CD14-positive monocyte (primary cell): ENCODE results near the gene SCAMP4. TPM values are rescaled to one million over a fixed set of nuclear protein-coding genes. Genes with fewer than 3 reads are reported as not detected.

ENCODE experiments used
- DNase-seq, 3 donors: peaks; one replicate each; pipeline ENCODE4 v3.0.0-alpha.2; 2011 to 2022
- H2AFZ ChIP-seq: 2 replicates; pipeline ENCODE4 v1.6.0; 2012; ENCODE audit warnings: mild to moderate bottlenecking, low read depth, low read length, inconsistent platforms; ENCODE audit not compliant: insufficient read depth, poor library complexity, severe bottlenecking
- H3K27ac ChIP-seq, 2 donors: 1 replicate in 1 of 2; 2 replicates in 1 of 2; pipeline ENCODE4 v1.5.1; 2012 to 2013; ENCODE audit warnings: low read length in 2 of 2, control low read depth in 1 of 2, inconsistent platforms in 1 of 2, low read depth in 1 of 2, mild to moderate bottlenecking in 1 of 2
- H3K27me3 ChIP-seq, 2 donors: one replicate each; pipeline versions ENCODE4 v1.6.0 to v1.6.1; 2011 to 2013; ENCODE audit warnings: low read length in 2 of 2; ENCODE audit not compliant: control insufficient read depth in 2 of 2, insufficient read depth in 2 of 2
- H3K36me3 ChIP-seq, 2 donors: replicated peaks in 1 of 2; 1 replicate in 1 of 2; 2 replicates in 1 of 2; pipeline versions ENCODE4 v1.5.1 to v1.6.1; 2012 to 2013; ENCODE audit warnings: low read length in 2 of 2, control low read depth in 1 of 2, inconsistent platforms in 1 of 2, mild to moderate bottlenecking in 1 of 2; ENCODE audit not compliant: insufficient read depth in 2 of 2, control insufficient read depth in 1 of 2
- H3K4me1 ChIP-seq, 2 donors: 1 replicate in 1 of 2; 2 replicates in 1 of 2; pipeline versions ENCODE4 v1.5.1 to v1.6.1; 2012 to 2013; ENCODE audit warnings: low read length in 2 of 2, control low read depth in 1 of 2, inconsistent platforms in 1 of 2, mild to moderate bottlenecking in 1 of 2, moderate library complexity in 1 of 2; ENCODE audit not compliant: insufficient read depth in 2 of 2, control insufficient read depth in 1 of 2
- H3K4me2 ChIP-seq: replicated peaks from 2 replicates; pipeline ENCODE3; 2012; ENCODE audit warnings: low read length, moderate library complexity, mild to moderate bottlenecking; ENCODE audit not compliant: poor library complexity, severe bottlenecking; ENCODE audit errors: extremely low read depth
- H3K4me3 ChIP-seq, 3 experiments: fragments of 200-600 bp in 1 of 3; sonication (generic) in 1 of 3; replicated peaks in 1 of 3; 1 replicate in 2 of 3; 2 replicates in 1 of 3; pipeline ENCODE4 v1.5.1; 2011 to 2013; ENCODE audit warnings: low read length in 3 of 3, mild to moderate bottlenecking in 3 of 3, control low read depth in 2 of 3, low read depth in 2 of 3, inconsistent platforms in 1 of 3, moderate library complexity in 1 of 3
- H3K79me2 ChIP-seq: 2 replicates; pipeline ENCODE4 v1.6.0; 2012; ENCODE audit warnings: mild to moderate bottlenecking, control low read depth, inconsistent platforms, low read length, moderate library complexity; ENCODE audit not compliant: insufficient read depth
- H3K9ac ChIP-seq: 2 replicates; pipeline ENCODE4 v1.6.0; 2017; ENCODE audit warnings: low read length, mild to moderate bottlenecking; ENCODE audit not compliant: insufficient read depth, poor library complexity, severe bottlenecking
- H3K9me3 ChIP-seq, 2 donors: replicated peaks in 1 of 2; 1 replicate in 1 of 2; 2 replicates in 1 of 2; pipeline versions ENCODE4 v1.5.1 to v1.6.1; 2012 to 2013; ENCODE audit warnings: low read length in 2 of 2, control low read depth in 1 of 2; ENCODE audit not compliant: control insufficient read depth in 1 of 2, insufficient read depth in 1 of 2
- H4K20me1 ChIP-seq: 2 replicates; pipeline ENCODE4 v1.6.0; 2012; ENCODE audit warnings: mild to moderate bottlenecking, low read length, control low read depth, moderate library complexity; ENCODE audit not compliant: insufficient read depth
- H3K27ac Mint-ChIP-seq, 7 donors: one replicate each; pipeline ENCODE4 v1.8.0; 2020; ENCODE audit warnings: mild to moderate bottlenecking in 7 of 7, mixed read lengths in 7 of 7, moderate library complexity in 6 of 7, inconsistent platforms in 2 of 7
- H3K27me3 Mint-ChIP-seq, 3 donors: one replicate each; pipeline ENCODE4 v1.8.0; 2021 to 2022; ENCODE audit warnings: low read depth in 3 of 3, mild to moderate bottlenecking in 3 of 3, mixed read lengths in 3 of 3, moderate library complexity in 3 of 3, inconsistent platforms in 1 of 3
- H3K36me3 Mint-ChIP-seq, 2 donors: one replicate each; pipeline ENCODE4 v1.8.0; 2020; ENCODE audit warnings: mixed read lengths in 2 of 2, inconsistent platforms in 1 of 2, mild to moderate bottlenecking in 1 of 2
- H3K4me1 Mint-ChIP-seq: one replicate; pipeline ENCODE4 v1.8.0; 2020; ENCODE audit warnings: mild to moderate bottlenecking, mixed read lengths
- H3K4me3 Mint-ChIP-seq, 2 donors: one replicate each; pipeline ENCODE4 v1.8.0; 2020; ENCODE audit warnings: mild to moderate bottlenecking in 2 of 2, mixed read lengths in 2 of 2, moderate library complexity in 1 of 2
- H3K9me3 Mint-ChIP-seq, 7 donors: one replicate each; pipeline ENCODE4 v1.8.0; 2020 to 2022; ENCODE audit warnings: mixed read lengths in 7 of 7, mild to moderate bottlenecking in 6 of 7, moderate library complexity in 6 of 7, inconsistent platforms in 2 of 7
- CTCF ChIP-seq: fragments of 200-600 bp; IDR thresholded peaks from one replicate; pipeline ENCODE4 v1.8.0; 2022; ENCODE audit warnings: antibody characterized with exemption, mild to moderate bottlenecking
- WGBS: methylation state at CpG from one replicate; pipeline ENCODE4 v1.1.5; 2013; ENCODE audit warnings: missing lambda C conversion rate; ENCODE audit not compliant: insufficient coverage; 5-methylcytosine and 5-hydroxymethylcytosine counted together
- intact Hi-C, 2 donors: fragments of 100-400 bp; cut with micrococcal nuclease; formaldehyde crosslinking; loops; one replicate each; pipeline versions ENCODE4 v1.15.0 to v1.15.1; 2023
- polyA plus RNA-seq, 3 donors: library from polyadenylated mRNA; depleted of rRNA in 1 of 3; unstranded in 2 of 3; stranded (reverse) in 1 of 3; fragments of 300-500 nt in 2 of 3; fragments of >200 nt in 1 of 3; fragmentation: Illumina TruSeq in 2 of 3; gene quantifications; 1 replicate in 2 of 3; 2 replicates in 1 of 3; pipeline ENCODE4 v1.2.3, GENCODE V29; 2012 to 2021

Gene SCAMP4
- polyA plus RNA-seq, 3 donors = 11.9 to 39.4 (median 15.4) TPM

DNA sequence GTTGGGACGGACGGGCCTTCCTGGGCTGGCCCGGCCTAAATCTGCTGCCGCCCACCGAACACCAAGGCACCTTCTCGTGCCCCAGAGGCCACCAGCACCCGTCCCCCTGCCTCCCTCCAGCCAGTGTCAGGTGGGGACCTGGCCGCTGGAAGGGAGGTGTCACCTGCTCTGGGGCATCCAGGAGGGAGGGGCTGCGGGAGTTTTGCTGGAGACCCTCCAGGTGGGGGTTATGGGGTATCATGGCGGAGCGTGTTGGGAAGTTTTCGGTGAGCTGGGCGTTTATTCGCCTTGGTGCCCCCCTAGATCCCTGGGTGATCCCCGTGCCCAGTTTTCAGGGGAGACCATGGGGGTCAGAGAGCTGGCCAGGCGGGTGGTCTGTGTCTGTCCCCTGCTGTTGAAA lies 45.4 kb downstream of the SCAMP4 start:
- no peak overlapping the region for H2AFZ ChIP-seq
- peaks cover 95% of the 10 kb centered on the region for H4K20me1 ChIP-seq
- no peak overlapping the region for H3K4me3 ChIP-seq
- DNase-seq = no peak
- Mint-ChIP-seq H3K36me3 (peaks cover 23 to 47% of the 10 kb centered on the region in 2 donors), H3K4me1 (peaks cover 32% of the 10 kb centered on the region), H3K27ac (peak overlapping the region in 1 of 7 donors; percentile 46), H3K27me3 (no peaks in the 10 kb centered on the region), H3K4me3 (no peak overlapping the region), H3K9me3 (no peaks in the 10 kb centered on the region)
- H3K36me3 ChIP-seq = peaks cover 29 to 55% of the 10 kb centered on the region in 2 donors
- H3K4me1 ChIP-seq = peaks cover 21 to 40% of the 10 kb centered on the region in 2 donors
- H3K9me3 ChIP-seq = no peaks in the 10 kb centered on the region
- no peaks in the 10 kb centered on the region for H3K27me3 ChIP-seq
- no peak overlapping the region for H3K9ac ChIP-seq
- intact Hi-C loops = no loop called here
- WGBS = 97% methylated on average over 13 of the region's 16 CpGs
- H3K27ac ChIP-seq = no peak overlapping the region
- H3K4me2 ChIP-seq = no peak overlapping the region
- no peak for TF ChIP-seq CTCF
- peaks cover 93% of the 10 kb centered on the region for H3K79me2 ChIP-seq

GRCh38 chr19:1952635-1953034 lies 47.4 kb downstream of the SCAMP4 start:
- DNase-seq = no peak
- WGBS = 94% methylated on average over 21 of the region's 21 CpGs
- intact Hi-C loops = no loop called here
- H3K9me3 Mint-ChIP-seq = no peaks in the 10 kb centered on the region
- peaks cover 99% of the 10 kb centered on the region for H3K79me2 ChIP-seq
- H3K4me3 Mint-ChIP-seq = no peak overlapping the region
- peaks cover 23 to 49% of the 10 kb centered on the region in 2 donors for H3K36me3 Mint-ChIP-seq
- peaks cover 16 to 32% of the 10 kb centered on the region in 2 donors for H3K4me1 ChIP-seq
- no peak overlapping the region for H3K4me2 ChIP-seq
- peaks cover 33 to 55% of the 10 kb centered on the region in 2 donors for H3K36me3 ChIP-seq
- H2AFZ ChIP-seq = no peak overlapping the region
- TF ChIP-seq CTCF = no peak
- no peaks in the 10 kb centered on the region for H3K27me3 Mint-ChIP-seq
- peak overlapping the region in 1 of 7 donors; percentile 23 for H3K27ac Mint-ChIP-seq
- H3K4me3 ChIP-seq = no peak overlapping the region
- H3K9ac ChIP-seq = no peak overlapping the region
- H3K9me3 ChIP-seq = no peaks in the 10 kb centered on the region
- no peak overlapping the region for H3K27ac ChIP-seq
- H3K27me3 ChIP-seq = no peaks in the 10 kb centered on the region
- H3K4me1 Mint-ChIP-seq = peaks cover 21% of the 10 kb centered on the region
- peaks cover 100% of the 10 kb centered on the region for H4K20me1 ChIP-seq
